Activated T-helper 17 cell treated with anti-CD3 and anti-CD28 coated beads, Interleukin-2, amount 50 U/mL, for 72 hours (primary cell): ENCODE results near the gene PAM16. TPM values are rescaled to one million over a fixed set of nuclear protein-coding genes. Genes with fewer than 3 reads are reported as not detected.

Experiments used
- ATAC-seq: fragments of 150-1000 bp; cut with Tn5 transposase; replicated peaks from 2 replicates; pipeline ENCODE4 v1.10.0; 2021; ENCODE audit warnings: mild to moderate bottlenecking, moderate library complexity
- H3K27ac Mint-ChIP-seq: one replicate; pipeline ENCODE4 v1.8.0; 2022; ENCODE audit warnings: mixed read lengths
- H3K27me3 Mint-ChIP-seq: one replicate; pipeline ENCODE4 v1.8.0; 2022; ENCODE audit warnings: mixed read lengths
- H3K36me3 Mint-ChIP-seq: one replicate; pipeline ENCODE4 v1.8.0; 2022; ENCODE audit warnings: low read depth, mild to moderate bottlenecking, mixed read lengths
- H3K4me1 Mint-ChIP-seq: one replicate; pipeline ENCODE4 v1.8.0; 2022; ENCODE audit warnings: mixed read lengths
- H3K4me3 Mint-ChIP-seq: one replicate; pipeline ENCODE4 v1.8.0; 2022; ENCODE audit warnings: mild to moderate bottlenecking, mixed read lengths
- H3K9me3 Mint-ChIP-seq: one replicate; pipeline ENCODE4 v1.8.0; 2022; ENCODE audit warnings: mixed read lengths
- total RNA-seq, 2 donors: library from RNA; stranded (reverse); gene quantifications; one replicate each; pipeline ENCODE4 v1.2.3, GENCODE V29; 2022

PAM16 gene
- total RNA-seq, 2 donors from 2014 or later: 40.4 to 74.7 TPM

DNA sequence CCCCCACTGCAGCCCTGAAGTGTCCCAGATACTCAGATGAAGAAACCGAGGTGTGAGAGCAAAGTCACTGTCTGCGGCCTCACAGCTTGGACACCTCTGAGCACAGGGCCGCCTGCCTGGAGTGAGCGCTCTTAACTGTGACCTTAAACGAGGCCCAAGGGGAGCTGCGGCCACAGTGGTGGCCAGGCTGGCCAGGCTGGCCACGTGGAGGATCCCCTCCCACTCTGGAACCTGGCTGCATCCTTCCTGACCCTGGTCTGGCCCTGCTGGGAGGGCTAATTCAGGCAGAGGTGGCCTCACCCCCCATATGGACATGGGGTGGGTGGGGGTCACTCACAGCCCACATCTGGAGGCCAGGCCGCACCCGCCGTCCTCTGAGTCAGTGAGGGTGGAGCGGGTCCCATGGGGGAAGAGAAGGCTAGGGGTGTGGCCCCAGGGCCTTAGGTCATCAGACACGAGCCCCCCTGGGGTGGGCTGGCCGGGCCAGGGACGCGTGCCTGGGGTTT, 27.1 kb upstream of the PAM16 start:
- Mint-ChIP-seq H3K36me3 (peaks cover 9% of the 10 kb centered on the region), H3K27ac (peak overlapping the region; percentile 83)

DNA sequence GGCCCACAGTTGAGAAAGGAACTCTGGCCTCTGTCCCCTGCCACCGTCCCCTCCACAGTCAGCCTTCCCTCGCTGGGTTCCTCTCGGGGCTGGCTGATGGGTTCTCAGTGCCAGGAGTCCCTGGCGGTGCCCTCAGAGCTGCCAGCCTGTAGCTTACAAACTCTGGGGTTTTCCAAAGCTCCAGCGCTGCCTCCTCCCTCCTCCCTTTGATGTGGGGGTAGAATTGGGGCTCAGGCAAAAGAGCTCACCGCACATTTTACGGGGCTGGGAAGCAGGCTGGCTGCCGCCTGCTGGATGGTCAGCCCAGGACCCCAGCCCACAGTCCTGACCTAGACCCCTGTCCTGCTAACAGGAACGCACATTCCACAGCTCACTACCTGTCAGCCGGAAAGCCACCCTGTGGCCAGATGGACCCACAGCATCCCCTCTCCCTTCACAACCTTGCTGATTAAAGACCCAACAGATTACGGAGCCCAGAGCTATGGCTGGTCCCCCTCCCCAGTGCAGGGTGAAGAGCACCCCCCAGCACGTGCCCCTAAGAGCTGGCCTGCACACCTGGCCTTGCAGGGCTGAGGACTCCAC, 26.5 kb upstream of the PAM16 start:
- peaks cover 5% of the 10 kb centered on the region for H3K36me3 Mint-ChIP-seq
- no peaks in the 10 kb centered on the region for H3K4me1 Mint-ChIP-seq
- peak overlapping the region; percentile 83 for H3K27ac Mint-ChIP-seq
- H3K27me3 Mint-ChIP-seq: no peaks in the 10 kb centered on the region
- H3K4me3 Mint-ChIP-seq: no peak overlapping the region
- H3K9me3 Mint-ChIP-seq: no peaks in the 10 kb centered on the region
- no peak for ATAC-seq

More for the DNA sequence above, 27.1 kb upstream of the PAM16 start:
- no peaks in the 10 kb centered on the region for H3K4me1 Mint-ChIP-seq
- H3K9me3 Mint-ChIP-seq: no peaks in the 10 kb centered on the region
- ATAC-seq: no peak
- no peaks in the 10 kb centered on the region for H3K27me3 Mint-ChIP-seq
- no peak overlapping the region for H3K4me3 Mint-ChIP-seq

DNA sequence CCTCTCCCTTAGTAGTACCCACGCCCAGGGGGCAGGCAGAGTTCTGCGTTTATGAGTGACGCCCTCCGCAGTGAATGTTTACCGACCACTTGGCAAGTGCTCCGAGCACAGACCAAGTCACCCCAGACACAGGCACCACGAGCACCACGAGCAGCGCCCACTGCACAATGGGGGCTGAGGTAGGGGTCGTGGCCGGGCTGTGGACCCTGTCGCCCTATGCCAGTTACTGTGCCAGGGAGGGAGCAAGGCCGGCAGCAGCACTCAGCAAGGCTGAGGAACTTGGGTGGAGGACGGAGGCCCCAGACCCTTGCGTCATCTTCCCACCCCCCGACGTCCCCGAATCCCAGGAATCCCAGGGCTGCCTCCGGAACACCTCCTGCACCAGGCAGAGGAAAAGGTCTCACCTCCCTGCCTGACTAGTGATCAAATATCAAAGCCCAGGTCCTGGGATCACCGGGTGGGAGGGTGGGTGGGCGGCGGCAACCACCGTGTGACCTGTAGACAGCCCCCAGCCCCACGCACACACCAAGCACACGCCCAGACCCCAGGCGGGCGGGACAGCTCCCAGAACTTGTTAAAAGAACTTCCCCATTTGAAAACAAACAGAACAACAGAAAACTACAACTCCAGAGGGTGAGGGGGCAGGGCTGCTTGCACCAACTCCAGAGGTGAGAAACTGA, 25.9 kb upstream of the PAM16 start:
- no peak for ATAC-seq

DNA sequence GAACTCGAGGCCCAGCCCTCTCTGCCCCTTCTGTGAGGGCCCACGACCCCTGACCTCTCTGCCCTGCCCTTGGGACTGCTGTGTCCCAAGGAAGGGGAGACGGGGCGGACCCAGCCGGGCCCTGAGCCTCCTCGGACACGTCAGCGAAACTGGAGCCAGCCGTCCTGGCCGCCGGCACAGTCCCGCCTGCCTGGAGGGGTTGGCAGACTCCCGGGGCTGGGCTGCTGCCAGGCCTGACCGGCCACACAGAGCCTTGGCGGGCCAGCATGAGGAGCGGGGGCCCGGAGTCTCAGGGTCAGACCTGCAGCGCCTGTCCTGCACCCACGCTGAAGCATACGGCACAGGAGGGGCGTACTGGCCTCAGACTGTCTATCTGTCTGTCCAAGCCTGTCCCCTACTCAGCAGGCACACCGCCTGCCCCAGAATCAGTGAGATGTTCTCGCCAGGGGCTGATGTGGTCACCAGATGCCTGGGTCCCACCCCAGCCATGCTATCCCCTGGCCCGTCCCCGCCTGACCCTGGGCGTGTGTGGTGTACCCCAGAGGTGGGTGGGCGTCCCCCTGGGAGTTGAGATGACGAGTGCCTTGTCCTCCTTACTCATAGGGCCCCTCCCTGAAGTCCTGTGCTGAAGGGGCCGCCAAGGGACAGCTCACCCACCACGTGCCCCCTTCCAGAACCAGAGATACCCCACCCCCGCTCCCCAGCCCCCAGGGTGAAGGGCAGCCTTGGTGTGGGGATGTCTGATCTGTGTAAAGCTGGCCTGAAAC, 25.2 kb upstream of the PAM16 start:
- no peaks in the 10 kb centered on the region for H3K9me3 Mint-ChIP-seq
- ATAC-seq: no peak

More for the DNA sequence above, 25.9 kb upstream of the PAM16 start:
- Mint-ChIP-seq H3K27me3 (no peaks in the 10 kb centered on the region), H3K27ac (peak overlapping the region; percentile 83), H3K9me3 (no peaks in the 10 kb centered on the region), H3K4me3 (no peak overlapping the region), H3K36me3 (peaks cover 5% of the 10 kb centered on the region), H3K4me1 (no peaks in the 10 kb centered on the region)

DNA sequence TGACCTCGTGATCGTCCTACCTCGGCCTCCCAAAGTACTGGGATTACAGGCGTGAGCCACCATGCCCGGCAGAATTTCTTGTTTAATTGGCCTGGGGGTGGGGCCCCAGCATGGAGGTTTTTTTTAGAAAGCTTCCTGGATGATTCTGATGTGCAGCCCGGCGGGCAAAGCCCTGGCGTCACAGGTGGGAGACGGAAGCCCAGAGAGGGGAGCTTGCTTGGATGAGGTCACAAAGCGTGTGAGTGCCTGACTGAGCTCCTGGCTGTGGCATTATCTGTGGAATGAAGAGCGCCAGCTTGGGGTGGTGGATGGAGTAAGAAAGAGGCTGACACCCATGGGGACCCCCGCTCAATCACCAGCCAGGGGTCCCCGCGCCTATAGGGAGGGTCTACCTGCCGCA, 24.6 kb upstream of the PAM16 start:
- no peaks in the 10 kb centered on the region for H3K4me1 Mint-ChIP-seq
- peak overlapping the region; percentile 30 for H3K27ac Mint-ChIP-seq
- H3K27me3 Mint-ChIP-seq: no peaks in the 10 kb centered on the region
- no peak overlapping the region for H3K4me3 Mint-ChIP-seq
- no peak for ATAC-seq
- H3K9me3 Mint-ChIP-seq: no peaks in the 10 kb centered on the region
- no peaks in the 10 kb centered on the region for H3K36me3 Mint-ChIP-seq

More for the DNA sequence above, 25.2 kb upstream of the PAM16 start:
- Mint-ChIP-seq H3K4me1 (no peaks in the 10 kb centered on the region), H3K4me3 (no peak overlapping the region), H3K36me3 (no peaks in the 10 kb centered on the region), H3K27me3 (no peaks in the 10 kb centered on the region), H3K27ac (no peak overlapping the region)

DNA sequence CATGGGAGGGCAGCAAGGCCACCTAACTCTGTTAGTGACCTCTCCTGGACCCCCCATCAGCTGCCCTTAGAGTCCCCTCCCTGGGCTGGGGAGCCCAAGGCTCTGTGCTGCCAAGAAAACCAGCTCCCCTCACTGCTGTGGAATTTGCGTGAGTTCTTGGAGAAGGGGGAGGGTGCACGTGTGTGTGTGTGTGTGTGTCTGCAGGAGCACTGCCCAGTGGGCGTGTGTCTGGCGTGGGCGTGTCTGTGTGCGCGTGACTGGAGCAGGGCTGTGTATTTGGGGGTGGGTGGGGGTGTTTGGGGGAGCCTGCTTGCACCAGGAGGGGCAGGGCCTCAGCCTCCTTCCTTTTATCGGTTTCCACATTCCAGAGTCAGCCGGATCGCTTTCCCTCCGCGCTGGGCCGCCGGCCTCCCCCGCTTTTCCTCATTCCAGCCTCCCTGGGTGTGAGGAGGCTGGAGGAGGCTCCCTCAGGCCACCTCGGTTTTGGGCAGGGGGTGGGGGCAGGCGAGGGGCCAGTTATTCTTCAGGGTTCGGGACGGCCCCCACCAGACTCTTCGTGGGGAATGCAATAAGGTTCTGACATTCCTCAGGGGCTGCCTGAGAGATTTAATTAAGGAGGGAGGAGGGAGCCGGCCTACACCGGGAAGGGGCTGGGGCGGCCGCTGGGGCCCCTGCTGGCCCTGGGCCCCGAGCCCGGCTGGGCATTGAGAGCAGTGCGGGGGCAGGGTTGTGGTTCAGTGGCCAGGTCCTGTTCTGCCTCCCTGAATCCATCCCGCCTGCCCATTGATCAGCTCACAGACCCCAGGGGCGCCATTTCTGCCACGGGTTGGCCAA, 23.0 kb upstream of the PAM16 start:
- Mint-ChIP-seq H3K27me3 (no peaks in the 10 kb centered on the region), H3K4me1 (no peaks in the 10 kb centered on the region), H3K4me3 (no peak overlapping the region), H3K27ac (peak overlapping the region; percentile 44), H3K36me3 (no peaks in the 10 kb centered on the region), H3K9me3 (no peaks in the 10 kb centered on the region)
- ATAC-seq: no peak

DNA sequence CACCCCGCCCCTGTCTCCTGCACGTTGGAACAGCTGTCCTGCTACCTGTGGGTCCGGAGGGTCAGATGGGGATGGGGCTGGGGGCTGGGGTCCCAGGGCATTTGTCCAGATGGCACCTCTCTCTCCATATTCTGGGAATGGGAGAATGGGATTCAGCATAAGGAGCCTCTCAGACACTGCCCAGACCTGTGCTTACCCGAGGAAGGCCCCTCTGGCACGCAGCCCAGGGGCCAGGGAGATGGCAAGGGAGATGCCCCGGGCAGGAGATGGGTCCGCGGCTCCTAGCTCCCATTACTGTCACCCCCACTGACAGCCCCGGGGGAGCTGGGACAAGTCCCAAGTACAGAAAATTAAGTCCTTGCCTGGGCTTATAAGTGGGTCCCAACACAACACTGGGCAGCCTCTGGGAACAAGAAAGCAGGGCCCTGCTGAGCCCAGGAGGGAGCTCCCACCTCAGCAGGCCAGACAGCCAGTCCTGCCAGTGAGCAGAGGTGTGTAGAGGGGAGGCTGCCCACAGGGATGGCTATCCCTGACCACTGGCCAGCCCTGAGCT, 22.3 kb upstream of the PAM16 start:
- H3K4me3 Mint-ChIP-seq: no peak overlapping the region

DNA sequence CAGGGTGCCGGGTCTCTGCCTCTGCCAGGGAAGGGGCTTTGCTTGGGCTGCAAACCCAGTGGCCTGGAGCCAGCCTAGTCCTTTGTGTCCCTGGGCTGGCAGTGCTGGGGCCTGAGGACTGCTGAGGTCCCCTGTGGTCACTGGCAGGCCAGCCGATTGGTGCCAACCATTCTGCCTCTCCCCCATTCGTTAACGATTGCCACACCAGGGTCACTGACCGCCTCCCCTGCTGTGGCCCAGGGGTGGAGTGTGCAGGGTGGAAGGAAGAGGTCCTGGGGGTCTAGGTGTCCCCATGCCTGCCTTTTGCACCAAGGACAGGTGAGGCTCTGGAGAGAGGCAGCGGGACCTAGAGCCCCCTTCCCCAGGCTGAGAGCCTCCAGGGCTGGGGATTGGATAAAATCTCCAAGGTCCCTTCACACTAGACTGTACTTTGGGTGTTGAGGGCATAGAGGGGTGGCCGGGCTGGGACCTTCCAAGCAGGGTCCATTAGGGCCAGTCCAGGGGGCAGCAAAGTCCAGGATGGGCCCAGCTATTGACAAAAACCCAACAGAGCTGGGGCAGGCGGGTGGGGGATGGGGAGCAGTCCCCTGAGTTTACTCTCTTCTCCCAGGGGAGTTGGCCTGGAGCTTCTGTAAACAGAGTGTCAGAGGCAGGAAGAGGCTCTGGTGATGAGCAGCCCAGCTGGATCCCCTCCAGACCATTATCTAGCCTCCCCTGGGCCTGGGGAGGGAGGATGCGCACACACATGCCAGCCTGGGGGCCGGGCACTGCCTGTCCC, 21.6 kb upstream of the PAM16 start:
- no peaks in the 10 kb centered on the region for H3K27me3 Mint-ChIP-seq
- peaks cover 1% of the 10 kb centered on the region for H3K36me3 Mint-ChIP-seq
- H3K4me3 Mint-ChIP-seq: peak overlapping the region; percentile 54
- no peaks in the 10 kb centered on the region for H3K9me3 Mint-ChIP-seq
- no peak for ATAC-seq
- H3K4me1 Mint-ChIP-seq: no peaks in the 10 kb centered on the region
- H3K27ac Mint-ChIP-seq: no peak overlapping the region

More for the DNA sequence above, 22.3 kb upstream of the PAM16 start:
- no peaks in the 10 kb centered on the region for H3K36me3 Mint-ChIP-seq
- H3K9me3 Mint-ChIP-seq: no peaks in the 10 kb centered on the region
- ATAC-seq: no peak
- H3K27ac Mint-ChIP-seq: peak overlapping the region; percentile 44
- no peaks in the 10 kb centered on the region for H3K27me3 Mint-ChIP-seq
- H3K4me1 Mint-ChIP-seq: no peaks in the 10 kb centered on the region

DNA sequence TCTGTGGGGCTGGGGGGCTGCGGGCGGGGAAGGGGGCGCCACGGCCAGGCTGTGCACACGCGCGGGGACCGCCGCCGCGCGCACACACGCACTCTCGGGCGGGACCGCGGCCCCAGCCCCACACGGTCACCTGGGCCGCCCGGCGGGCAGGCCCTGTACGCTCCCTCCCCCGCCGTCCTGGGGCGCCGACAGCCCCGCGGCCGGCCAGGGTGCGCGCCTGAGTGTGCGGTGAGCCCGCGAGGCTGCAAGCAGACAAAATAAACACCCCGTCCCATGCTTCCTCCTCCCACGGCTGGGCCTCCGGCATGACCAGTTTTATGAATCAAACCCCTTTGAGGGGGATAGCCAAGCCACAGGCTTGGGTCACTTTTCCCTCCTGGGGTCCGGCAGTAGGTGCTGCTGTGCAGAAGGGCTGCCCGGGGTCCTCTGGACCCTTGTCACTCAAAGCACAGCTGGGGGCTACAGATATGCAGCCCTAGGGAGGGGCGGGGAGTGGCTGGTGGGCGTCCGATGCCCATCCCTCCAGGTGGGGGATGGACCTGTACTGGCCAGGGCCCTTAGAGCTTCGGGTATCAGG, 21.0 kb upstream of the PAM16 start:
- Mint-ChIP-seq H3K4me1 (no peaks in the 10 kb centered on the region), H3K27me3 (no peaks in the 10 kb centered on the region), H3K27ac (no peak overlapping the region), H3K36me3 (peaks cover 8% of the 10 kb centered on the region), H3K4me3 (peak overlapping the region; percentile 54), H3K9me3 (no peaks in the 10 kb centered on the region)
- peak; percentile 65 for ATAC-seq

DNA sequence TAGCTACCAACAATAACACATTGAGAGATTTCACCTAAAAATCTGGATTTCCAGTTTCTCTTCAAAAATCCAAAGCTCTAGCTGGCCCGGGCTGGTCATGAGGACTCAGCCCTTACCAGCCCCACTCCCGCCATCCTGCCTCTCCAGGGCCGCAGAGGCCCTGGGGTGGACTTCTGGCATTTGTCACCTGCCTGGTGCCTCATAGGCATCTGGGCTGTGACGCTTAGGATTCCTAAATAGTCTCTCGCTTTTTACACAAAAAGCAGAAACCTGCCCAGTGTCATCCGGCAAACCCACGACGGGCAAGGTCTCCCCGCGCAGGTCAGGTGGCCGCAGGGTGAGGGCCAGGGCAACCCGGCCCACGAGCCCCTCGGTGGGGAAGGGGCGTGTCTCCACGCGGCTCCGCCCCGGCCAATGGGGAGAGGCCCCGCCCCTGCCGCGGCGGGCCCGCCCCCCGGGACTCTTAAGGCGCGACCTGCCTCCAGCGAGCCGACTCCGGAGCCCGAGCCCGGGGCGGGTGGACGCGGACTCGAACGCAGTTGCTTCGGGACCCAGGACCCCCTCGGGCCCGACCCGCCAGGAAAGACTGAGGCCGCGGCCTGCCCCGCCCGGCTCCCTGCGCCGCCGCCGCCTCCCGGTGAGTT, 20.4 kb upstream of the PAM16 start, which contains the start of gene VASN:
TSS of gene VASN (plus strand) at position 492 of the 644 bp plus-strand sequence. CDS start 9,030 bp downstream, outside the sequence.
- Mint-ChIP-seq H3K36me3 (peaks cover 8% of the 10 kb centered on the region), H3K4me3 (peak within 1 kb of the TSS; percentile 54), H3K9me3 (no peaks in the 10 kb centered on the region), H3K4me1 (no peaks in the 10 kb centered on the region), H3K27ac (no peak within 1 kb of the TSS), H3K27me3 (no peaks in the 10 kb centered on the region)
- ATAC-seq: peak; percentile 90

DNA sequence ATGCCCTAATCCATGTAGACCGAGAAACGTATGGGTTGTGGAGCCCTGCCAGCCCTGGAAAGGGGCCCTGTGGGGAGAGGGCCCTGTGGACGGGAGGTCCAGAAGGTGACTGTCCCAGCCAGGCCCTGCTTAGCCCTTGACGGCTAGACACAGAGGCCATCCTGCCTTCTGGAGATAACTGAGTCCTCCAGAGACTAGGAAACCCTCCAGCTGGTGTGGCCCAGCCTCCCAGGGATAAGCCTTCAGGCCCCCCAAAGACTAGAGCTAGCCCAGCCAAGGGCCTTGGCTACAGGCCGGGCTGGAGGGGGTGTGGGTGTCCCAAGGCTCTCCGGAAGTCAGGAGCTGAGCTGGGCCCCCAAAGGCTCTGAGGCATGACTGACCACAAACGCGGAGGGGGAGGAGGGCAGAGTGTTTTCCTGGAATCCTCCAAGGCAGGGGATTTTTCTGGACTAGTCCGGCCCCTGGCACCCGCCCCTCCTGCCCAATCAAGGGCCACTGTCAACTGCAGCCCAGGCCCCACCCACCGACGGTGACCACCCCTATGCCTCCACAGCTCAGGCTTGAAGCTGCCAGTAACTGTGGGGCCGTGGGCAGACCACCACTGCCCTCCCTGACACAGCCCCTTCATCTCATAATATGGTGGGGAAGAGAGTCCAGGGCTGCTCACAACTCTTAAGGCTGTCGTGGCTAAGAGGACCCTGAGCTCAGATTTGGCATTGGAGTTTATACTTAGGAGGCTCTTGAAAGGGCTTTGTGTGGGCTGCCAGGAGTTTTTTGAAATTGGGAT, 19.6 kb upstream of the PAM16 start:
- H3K9me3 Mint-ChIP-seq: no peaks in the 10 kb centered on the region
- no peaks in the 10 kb centered on the region for H3K4me1 Mint-ChIP-seq
- H3K27ac Mint-ChIP-seq: no peak overlapping the region
- H3K27me3 Mint-ChIP-seq: no peaks in the 10 kb centered on the region
- H3K36me3 Mint-ChIP-seq: peaks cover 8% of the 10 kb centered on the region
- no peak for ATAC-seq
- H3K4me3 Mint-ChIP-seq: peak overlapping the region; percentile 16

DNA sequence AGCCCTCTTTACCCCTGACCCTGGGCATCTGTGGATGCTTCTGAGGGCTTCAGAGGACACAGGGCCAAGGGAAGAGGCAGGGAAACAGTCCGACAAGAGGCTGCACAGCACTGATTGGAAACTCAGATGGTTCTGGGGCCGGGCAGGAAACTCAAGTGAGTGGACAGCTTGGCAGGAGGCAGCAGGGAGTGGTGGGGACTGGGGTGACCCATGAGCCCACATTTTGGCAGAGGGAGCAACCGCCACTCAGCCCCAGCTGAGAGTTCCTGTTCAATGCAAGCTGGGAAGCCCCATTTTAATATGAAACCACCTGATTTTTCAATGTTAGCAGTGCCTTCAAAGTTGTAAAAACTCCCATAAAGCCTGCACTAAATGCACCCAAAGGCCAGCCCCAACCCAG, 19.0 kb upstream of the PAM16 start:
- no peak for ATAC-seq
- no peaks in the 10 kb centered on the region for H3K9me3 Mint-ChIP-seq
- peaks cover 8% of the 10 kb centered on the region for H3K36me3 Mint-ChIP-seq
- H3K27ac Mint-ChIP-seq: peak overlapping the region; percentile 59
- H3K4me1 Mint-ChIP-seq: no peaks in the 10 kb centered on the region
- no peaks in the 10 kb centered on the region for H3K27me3 Mint-ChIP-seq
- no peak overlapping the region for H3K4me3 Mint-ChIP-seq
